Muscle layer of colon (tissue), 2 donors: Measurements from ENCODE around the gene PPRC1.
"Not testable (repeated sequence)": the region's sequence is repeated elsewhere in the genome, so short reads cannot be mapped to it uniquely, and the experiment has no call there.

Experiments used
- H3K27ac ChIP-seq: one replicate; pipeline ENCODE4 v1.7.0; 2013; ENCODE audit warnings: low read depth, mild to moderate bottlenecking, low read length, moderate library complexity
- H3K27me3 ChIP-seq, 2 donors: one replicate each; pipeline ENCODE4 v1.7.0; 2013; ENCODE audit warnings: low read length in 2 of 2, mild to moderate bottlenecking in 2 of 2; ENCODE audit not compliant: insufficient read depth in 2 of 2, control insufficient read depth in 1 of 2
- H3K36me3 ChIP-seq: one replicate; pipeline ENCODE4 v1.7.0; 2013; ENCODE audit warnings: mild to moderate bottlenecking, low read length; ENCODE audit not compliant: insufficient read depth
- H3K4me1 ChIP-seq: one replicate; pipeline ENCODE4 v1.7.0; 2013; ENCODE audit warnings: mild to moderate bottlenecking, low read length; ENCODE audit not compliant: insufficient read depth
- H3K4me3 ChIP-seq, 2 donors: one replicate each; pipeline ENCODE4 v1.7.0; 2013; ENCODE audit warnings: low read length in 2 of 2, low read depth in 1 of 2, mild to moderate bottlenecking in 1 of 2, moderate library complexity in 1 of 2
- H3K9ac ChIP-seq: one replicate; pipeline ENCODE4 v1.7.0; 2013; ENCODE audit warnings: low read length
- H3K9me3 ChIP-seq: one replicate; pipeline ENCODE4 v1.7.0; 2013; ENCODE audit warnings: mild to moderate bottlenecking, low read length
- donor health status: abdominal sarcoma.
- donor health status: Adenocarcinoma of cecum.

PPRC1 gene

DNA sequence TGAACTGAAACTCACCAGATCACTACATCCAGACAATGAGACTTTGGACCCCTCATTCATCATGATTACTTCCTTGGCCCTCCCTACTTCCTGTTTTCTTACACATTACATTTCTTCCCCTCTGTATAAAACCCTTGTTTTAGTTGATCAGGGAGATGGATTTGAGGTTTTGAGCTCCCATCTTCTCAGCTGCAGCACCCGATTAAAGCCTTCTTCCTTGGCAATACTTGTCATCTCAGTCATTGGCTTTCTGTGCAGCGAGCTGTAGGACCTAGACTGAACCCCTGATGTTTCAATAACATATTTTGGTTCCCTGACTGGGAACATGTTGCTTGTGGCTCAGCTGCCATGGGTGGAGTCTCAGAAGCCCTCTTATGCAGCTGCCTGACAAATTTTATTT, 52.4 kb downstream of the PPRC1 start:
- no peaks in the 10 kb centered on the region for H3K9me3 ChIP-seq
- H3K4me3 ChIP-seq, result no peak overlapping the region
- H3K9ac ChIP-seq, result no peak overlapping the region
- H3K27me3 ChIP-seq, result no peaks in the 10 kb centered on the region
- no peaks in the 10 kb centered on the region for H3K36me3 ChIP-seq
- H3K4me1 ChIP-seq, result no peaks in the 10 kb centered on the region
- H3K27ac ChIP-seq, result no peak overlapping the region

DNA sequence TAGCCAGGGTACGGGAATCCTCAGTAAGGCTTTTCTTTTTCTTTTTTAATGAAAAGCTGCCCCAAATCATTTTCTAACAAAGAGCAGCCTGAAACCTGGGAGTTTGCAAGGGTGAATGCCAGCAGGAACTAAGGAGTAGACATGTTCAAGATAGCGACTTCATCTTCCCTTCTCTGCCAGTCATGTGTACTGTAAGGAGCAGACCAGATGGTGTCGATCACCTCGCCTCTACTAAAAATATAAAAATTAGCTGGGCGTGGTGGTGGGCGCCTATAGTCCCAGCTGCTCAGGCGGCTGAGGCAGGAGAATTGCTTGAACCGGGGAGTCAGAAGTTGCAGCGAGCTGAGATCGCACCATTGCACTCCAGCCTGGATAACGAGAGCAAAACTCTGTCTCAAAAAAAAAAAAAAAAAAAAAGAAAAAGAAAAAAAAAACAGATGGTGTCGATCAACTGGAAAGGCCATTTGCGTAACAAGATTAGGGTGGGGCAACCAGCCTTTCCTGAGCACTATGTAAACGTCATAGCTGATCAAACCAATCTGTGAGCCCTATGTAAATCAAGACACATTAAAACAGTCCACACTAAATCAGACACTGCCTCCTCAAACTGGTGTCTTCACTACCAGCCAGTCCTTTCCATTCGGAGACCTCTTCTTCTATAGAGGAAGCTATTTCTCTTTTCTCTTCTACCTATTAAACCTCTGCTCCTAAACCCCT, 53.1 kb downstream of the PPRC1 start:
- Histone ChIP-seq H3K4me3 (no peak overlapping the region), H3K9me3 (no peaks in the 10 kb centered on the region), H3K9ac (no peak overlapping the region), H3K27ac (no peak overlapping the region), H3K4me1 (no peaks in the 10 kb centered on the region), H3K27me3 (no peaks in the 10 kb centered on the region), H3K36me3 (no peaks in the 10 kb centered on the region)

DNA sequence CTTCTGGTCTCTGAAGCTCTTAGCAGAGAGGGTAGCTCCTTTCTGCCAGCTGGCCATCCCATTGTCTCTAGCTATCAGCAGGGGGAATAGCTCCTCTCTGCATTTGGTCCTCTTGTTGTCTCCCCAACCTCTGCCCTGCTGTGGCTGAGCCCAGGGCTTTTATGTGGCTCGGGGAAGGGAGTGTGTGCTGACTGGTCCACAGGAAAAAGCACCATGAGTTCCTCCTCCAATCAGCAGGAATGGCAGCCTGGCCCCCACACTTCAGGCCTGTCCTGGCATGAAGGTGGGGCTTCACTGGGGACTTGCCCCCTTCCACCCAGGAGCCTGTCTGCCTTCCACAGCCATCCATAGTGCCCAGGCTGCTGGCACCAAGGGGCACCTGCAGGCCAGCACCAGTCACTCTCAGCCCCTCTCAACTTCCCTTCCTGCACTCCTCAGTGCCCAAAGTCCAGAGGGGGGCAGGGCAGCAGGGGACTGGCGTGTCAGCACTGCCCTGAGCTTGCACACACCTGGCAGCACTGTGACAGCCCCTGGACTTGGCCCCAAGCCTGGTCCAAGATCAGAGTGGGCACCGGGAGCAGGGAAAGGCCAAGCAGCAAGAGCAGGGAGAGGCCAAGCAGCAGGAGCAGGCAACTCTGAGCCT, 55.6 kb downstream of the PPRC1 start:
- Histone ChIP-seq H3K4me3 (no peak overlapping the region), H3K36me3 (no peaks in the 10 kb centered on the region), H3K9me3 (no peaks in the 10 kb centered on the region), H3K9ac (no peak overlapping the region), H3K27me3 (no peaks in the 10 kb centered on the region), H3K27ac (no peak overlapping the region), H3K4me1 (no peaks in the 10 kb centered on the region)

DNA sequence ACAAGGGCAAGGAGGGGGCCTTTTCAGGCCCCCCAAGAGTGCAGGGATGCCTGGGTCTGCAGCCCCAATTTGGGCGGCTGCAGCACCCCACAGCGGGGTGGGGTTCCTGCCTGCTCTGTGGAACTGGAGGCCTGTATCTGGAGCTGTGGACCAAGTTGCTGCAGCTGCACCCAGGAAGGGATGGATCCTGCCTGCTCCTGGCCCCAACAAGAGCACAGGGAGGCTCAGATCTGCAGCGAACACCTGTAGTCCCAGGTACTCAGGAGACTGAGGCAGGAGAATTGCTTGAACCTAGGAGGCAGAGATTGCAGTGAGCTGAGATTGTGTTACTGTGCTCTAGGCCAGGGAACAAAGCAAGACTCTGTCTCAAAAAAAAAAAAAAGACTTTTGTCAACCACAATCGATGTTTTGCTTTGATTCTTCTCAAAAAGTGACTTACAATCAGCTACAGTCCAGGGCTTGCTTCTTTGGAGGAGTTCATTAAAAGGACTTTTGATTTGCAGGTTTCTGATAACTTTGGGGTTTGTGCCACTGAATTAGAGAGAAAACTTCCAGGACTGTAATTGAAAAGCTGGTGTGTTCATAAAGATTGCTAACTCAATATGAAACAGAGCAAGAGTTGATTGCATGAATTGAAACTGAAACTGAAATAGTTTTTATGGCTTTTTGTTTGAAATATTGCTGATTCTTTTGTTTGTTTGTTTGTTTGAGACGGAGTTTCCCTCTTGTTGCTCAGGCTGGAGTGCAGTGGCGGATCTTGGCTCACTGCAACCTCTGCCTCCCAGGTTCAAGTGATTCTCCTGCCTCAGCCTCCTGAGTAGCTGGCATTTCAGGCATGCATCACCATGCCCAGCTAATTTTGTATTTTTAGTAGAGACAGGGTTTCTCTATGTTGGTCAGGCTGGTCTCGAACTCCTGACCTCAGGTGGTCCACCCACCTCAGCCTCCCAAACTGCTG, 56.4 kb downstream of the PPRC1 start:
- H3K4me1 ChIP-seq, H3K36me3 ChIP-seq, H3K4me3 ChIP-seq, H3K9me3 ChIP-seq, H3K9ac ChIP-seq, H3K27me3 ChIP-seq, H3K27ac ChIP-seq: not testable (repeated sequence)

DNA sequence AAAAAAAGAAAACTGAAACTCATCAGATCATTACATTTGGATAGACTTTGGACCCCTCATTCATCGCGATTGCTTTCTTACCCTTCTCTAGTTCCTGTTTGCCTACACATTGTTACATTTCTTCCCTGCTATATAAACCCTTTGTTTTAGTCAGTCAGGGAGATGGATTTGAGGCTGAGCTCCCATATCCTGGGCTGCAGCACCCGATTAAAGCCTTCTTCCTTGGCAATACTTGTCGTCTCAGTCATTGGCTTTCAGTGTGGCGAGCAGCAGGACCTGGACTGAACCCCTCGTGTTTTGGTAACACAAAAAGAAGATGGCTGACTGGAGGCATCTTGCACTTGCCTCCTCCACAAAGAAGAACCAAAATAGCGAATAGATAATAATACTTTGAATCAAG, 59.1 kb downstream of the PPRC1 start:
- no peak overlapping the region for H3K9ac ChIP-seq
- no peak overlapping the region for H3K4me3 ChIP-seq
- H3K27me3 ChIP-seq, result no peaks in the 10 kb centered on the region
- no peaks in the 10 kb centered on the region for H3K36me3 ChIP-seq
- H3K27ac ChIP-seq, result no peak overlapping the region
- no peaks in the 10 kb centered on the region for H3K9me3 ChIP-seq
- no peaks in the 10 kb centered on the region for H3K4me1 ChIP-seq

DNA sequence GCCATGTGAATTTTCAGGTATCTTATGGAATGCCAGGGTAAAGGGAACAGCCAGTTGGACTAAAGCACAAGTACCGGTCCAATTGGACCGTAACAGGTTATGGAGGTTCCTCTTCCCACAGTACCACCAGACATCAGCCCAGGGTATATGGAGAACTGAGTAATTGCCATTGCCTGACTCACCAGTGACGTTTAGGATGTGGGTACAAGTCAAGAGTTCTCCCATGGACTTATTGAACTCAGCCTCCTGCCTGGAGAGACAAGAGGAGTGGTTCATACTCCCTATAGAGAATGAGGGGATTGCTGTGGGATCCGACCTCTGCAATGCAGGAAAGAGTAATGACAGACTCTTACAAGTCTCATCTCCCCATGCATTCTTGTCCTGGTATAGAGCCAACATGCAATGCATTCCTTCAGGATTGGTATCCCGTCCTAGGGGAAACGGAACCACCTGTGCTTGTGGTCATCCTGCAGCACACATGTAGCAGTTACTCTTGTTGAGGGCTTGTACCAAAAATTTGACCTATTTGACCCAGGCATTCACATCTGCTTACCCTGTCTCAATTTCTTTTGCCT, 62.5 kb downstream of the PPRC1 start:
- H3K27me3 ChIP-seq, result no peaks in the 10 kb centered on the region
- H3K9me3 ChIP-seq, result no peaks in the 10 kb centered on the region
- no peak overlapping the region for H3K4me3 ChIP-seq
- H3K36me3 ChIP-seq, result no peaks in the 10 kb centered on the region
- no peak overlapping the region for H3K27ac ChIP-seq
- no peak overlapping the region for H3K9ac ChIP-seq
- H3K4me1 ChIP-seq, result no peaks in the 10 kb centered on the region

DNA sequence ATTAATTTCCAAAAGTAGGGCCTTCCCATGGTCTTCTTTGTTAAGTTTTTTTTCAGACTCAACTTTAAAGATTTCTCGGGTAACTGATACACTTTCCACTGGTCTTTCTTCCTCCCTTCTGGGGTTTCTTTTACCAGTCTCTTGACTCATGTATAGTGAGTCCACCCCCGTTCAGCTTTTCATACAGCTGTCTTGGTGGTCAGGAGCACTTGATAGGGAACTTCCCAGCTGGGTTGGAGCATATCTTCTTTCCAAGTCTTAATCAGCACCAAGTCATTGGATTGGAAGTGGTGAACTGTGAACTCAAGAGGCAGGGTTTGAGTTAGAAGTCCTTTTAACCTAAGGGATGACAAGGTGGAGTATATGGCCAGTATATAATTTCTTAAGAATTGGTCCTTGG, 64.1 kb downstream of the PPRC1 start:
- no peak overlapping the region for H3K4me3 ChIP-seq

DNA sequence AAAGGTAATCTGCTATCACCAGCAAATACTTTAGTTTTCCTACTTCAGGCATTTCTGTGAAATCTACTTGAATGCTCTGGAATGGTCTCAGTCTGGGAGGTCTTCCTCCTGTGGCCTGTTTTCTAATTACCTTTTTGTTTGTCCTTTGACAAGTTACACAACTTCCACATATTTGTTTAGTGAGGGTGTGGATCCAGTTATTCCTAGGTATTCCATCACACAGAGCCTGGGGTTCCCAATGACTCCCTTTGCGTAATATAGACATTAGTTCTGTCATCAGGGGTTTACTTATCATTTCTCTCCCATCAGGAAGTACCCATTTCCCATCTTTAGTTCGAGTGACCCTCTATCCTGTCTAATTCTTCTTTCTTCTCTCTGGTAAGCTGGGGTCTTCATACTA, 65.2 kb downstream of the PPRC1 start:
- Histone ChIP-seq H3K27me3 (no peaks in the 10 kb centered on the region), H3K9me3 (no peaks in the 10 kb centered on the region), H3K4me1 (no peaks in the 10 kb centered on the region), H3K9ac (no peak overlapping the region), H3K4me3 (no peak overlapping the region), H3K27ac (no peak overlapping the region), H3K36me3 (no peaks in the 10 kb centered on the region)

More for the DNA sequence above, 64.1 kb downstream of the PPRC1 start:
- Histone ChIP-seq H3K27ac (no peak overlapping the region), H3K9ac (no peak overlapping the region), H3K4me1 (no peaks in the 10 kb centered on the region), H3K36me3 (no peaks in the 10 kb centered on the region), H3K9me3 (no peaks in the 10 kb centered on the region), H3K27me3 (no peaks in the 10 kb centered on the region)
